Subcutaneous adipose tissue (tissue), 4 donors: ENCODE measurements around the gene RAPSN. TPM values are rescaled to one million over a fixed set of nuclear protein-coding genes. Genes with fewer than 3 reads are reported as not detected.

ENCODE experiments used
- CTCF ChIP-seq: fragments of 450-650 bp; IDR thresholded peaks from one replicate; pipeline ENCODE4 v1.5.1; 2016; ENCODE audit warnings: low read depth, mild to moderate bottlenecking, control low read depth, antibody characterized with exemption, moderate library complexity
- total RNA-seq, 4 donors: library from RNA; depleted of rRNA; stranded (reverse); fragments of >200 nt; gene quantifications; one replicate each; pipeline ENCODE4 v1.1.0, GENCODE V29; 2016

RAPSN gene
- total RNA-seq, 4 donors from 2014 or later = not detected

- no peak for TF ChIP-seq CTCF
These were observed 39.9 kb upstream of the RAPSN start for GRCh38 chr11:47488674-47489394.

GRCh38 chr11:47488111-47488510, 39.2 kb upstream of the RAPSN start:
- no peak for TF ChIP-seq CTCF

- no peak for TF ChIP-seq CTCF
These were observed 38.5 kb upstream of the RAPSN start for GRCh38 chr11:47487421-47487820.

- TF ChIP-seq CTCF = no peak
These were observed 36.2 kb upstream of the RAPSN start for GRCh38 chr11:47485107-47485506.

GRCh38 chr11:47483457-47483856, 34.5 kb upstream of the RAPSN start:
- TF ChIP-seq CTCF = no peak

GRCh38 chr11:47480762-47481161, 31.8 kb upstream of the RAPSN start:
- no peak for TF ChIP-seq CTCF

GRCh38 chr11:47478651-47479329, 29.9 kb upstream of the RAPSN start:
- no peak for TF ChIP-seq CTCF
